Activated CD4-positive, alpha-beta T cell treated with anti-CD3 and anti-CD28 coated beads, Interleukin-2, amount 50 U/mL, for 4 hours (primary cell): ENCODE measurements around the gene FYCO1.
"Not testable (repeated sequence)": the region's sequence is repeated elsewhere in the genome, so short reads cannot be mapped to it uniquely, and the experiment has no call there.

Experiments
- DNase-seq, 2 experiments: peaks; one replicate each; pipeline ENCODE4 v3.0.0-alpha.2; 2020

FYCO1 gene

DNA sequence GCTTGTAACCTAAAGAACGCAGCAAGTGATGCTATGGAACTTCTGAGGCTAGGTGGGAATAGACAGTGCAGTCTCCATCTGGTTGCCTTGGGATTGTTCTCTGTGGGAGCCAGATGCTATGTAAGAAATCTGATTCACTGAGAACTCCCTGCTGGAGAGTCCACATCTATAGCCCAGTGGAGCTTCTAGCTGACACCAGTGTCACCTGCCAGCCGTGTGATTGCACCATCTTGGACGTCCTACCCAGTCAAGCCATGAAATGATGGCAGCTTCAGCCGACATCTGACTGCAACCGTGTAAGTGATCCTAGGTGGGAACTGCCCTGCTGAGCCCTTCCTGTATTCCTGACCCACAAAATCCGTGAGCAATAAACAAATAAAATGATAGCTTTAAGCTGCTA, 12.4 kb upstream of the FYCO1 start:
- no peak for DNase-seq

DNA sequence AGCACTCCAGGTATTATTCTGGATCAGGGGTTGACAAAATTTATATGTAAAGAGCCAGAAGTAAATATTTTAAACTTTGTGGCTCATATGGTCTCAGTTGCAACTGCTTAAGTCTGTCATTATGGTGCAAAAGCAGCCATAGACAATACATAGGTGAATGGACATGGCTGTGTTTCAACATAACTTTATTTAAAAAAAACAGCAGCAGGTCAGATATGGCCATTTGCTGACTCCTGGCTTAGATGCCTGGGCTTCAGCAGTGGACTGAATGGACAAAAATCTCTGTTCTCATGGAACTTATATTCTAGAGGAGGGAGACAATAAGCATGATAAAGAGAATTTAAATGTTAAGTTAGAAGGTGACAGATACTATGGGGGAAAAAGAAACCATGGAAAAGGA, 11.7 kb upstream of the FYCO1 start:
- no peak for DNase-seq

GRCh38 chr3:46006238-46007032, 10.8 kb upstream of the FYCO1 start:
- DNase-seq = no peak

DNA sequence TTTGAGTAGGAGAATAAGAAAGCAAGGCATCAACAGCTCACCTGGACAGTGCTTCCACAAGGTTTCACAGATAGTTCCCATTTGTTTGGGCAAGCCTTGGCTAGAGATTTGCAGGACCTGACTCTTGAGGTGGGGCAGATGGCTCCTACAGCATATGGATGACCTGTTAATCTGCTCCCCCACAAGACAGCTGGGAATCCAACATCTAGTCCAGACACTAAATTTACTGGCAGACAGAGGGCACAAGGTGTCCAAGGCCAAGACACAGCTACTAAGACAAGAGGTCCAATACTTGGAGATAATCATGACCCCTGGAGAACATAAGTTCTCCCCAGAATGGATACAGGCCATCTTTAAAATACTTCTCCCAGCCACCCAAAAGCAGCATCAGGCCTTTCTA, 8.1 kb upstream of the FYCO1 start:
- not testable (repeated sequence) for DNase-seq

GRCh38 chr3:46001178-46001577, 5.6 kb upstream of the FYCO1 start:
- no peak for DNase-seq

DNA sequence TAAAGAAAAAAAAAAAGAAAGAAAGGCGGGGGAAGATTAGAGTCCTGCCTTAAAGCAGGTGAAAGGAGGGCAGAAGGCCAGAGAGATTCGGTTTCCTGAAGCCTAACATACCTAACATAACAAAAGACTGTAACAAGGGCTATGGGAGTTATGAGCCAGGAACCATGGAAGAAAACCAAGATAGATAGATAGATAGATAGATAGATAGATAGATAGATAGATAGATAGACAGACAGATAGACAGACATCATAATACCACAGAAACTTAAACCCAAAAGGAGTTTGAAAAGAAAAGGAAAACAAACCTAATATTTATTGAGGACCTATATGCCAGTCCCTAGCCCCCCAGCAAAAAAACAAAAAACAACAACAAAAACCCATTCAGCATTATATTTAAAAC, 2.3 kb upstream of the FYCO1 start:
- DNase-seq = no peak

GRCh38 chr3:45997499-45997898, 1.9 kb upstream of the FYCO1 start:
- DNase-seq = not testable (repeated sequence)

- peak; percentile 28 to 34 for DNase-seq
These were observed 997 bp downstream of the FYCO1 start for GRCh38 chr3:45994419-45995235.

DNA sequence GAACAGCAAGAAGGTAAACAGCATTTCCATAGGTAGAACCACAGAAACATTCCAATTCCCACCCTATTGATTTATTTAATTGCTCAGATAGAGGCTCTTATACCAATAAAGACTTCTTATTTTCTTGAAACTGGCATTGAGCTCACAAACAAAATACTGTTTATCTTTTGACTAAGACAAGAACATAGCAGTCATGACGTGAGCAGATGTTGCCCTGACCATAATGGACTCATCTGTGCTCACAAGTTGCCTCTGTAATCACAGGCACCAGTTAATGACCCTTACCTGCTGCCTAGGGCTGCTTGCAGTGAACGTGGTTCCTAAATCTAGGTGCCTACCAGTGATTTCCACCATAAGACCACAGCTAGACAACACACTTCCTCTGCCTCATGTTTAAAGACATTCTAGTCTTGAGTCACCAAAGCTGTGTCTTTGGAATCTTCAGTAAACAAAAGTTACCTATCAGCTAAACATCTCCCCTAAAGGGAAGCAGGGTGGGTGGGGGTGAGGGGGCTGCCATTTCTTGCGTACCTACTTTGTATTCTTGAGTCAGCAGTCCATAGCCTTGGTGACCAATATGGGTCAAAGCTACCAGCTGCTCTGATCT, 2.1 kb downstream of the FYCO1 start:
- peak; percentile 43 to 51 for DNase-seq

GRCh38 chr3:45992821-45993221, 2.8 kb downstream of the FYCO1 start:
- no peak for DNase-seq

GRCh38 chr3:45992133-45992729, 3.4 kb downstream of the FYCO1 start:
- DNase-seq = no peak

DNA sequence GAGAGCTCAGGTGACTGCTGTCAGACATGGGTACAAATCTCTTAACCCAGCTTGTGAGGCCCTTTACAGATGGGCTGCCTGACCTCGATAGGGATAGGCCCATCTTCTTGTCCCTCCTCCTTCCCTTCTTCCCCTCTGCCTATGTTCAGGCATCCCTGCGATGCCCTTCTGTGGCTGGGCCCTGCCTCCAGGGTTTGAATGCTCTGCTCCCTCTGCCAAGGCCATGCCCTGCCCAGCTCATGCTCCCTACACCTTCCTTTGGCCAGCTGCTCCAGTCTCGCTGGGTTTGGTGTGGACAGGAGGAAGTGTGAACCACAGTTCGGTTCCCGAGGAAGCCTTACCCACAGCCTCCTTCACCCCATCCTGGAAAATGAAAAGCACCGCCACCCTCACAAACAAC, 4.3 kb downstream of the FYCO1 start:
- no peak for DNase-seq

GRCh38 chr3:45990181-45990580, 5.4 kb downstream of the FYCO1 start:
- DNase-seq = no peak

DNA sequence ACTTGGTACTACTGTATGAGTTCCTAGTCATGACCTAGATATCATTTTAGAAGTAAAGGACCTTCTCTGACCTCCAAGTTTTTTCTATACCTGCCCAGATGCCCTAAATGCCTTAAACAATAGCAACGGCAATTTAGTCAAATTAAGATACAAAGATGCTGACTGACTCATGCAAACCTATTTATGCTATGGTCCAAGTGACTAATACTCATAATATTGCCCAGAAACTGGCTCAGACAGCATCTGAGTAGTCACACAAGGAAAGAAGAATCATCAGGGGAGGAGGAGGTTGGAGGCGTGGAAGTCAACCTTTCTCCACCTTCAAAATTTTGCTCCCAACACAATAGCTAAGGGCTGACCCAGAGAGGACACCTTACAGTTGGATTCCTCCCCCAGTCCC, 6.8 kb downstream of the FYCO1 start:
- no peak for DNase-seq

DNA sequence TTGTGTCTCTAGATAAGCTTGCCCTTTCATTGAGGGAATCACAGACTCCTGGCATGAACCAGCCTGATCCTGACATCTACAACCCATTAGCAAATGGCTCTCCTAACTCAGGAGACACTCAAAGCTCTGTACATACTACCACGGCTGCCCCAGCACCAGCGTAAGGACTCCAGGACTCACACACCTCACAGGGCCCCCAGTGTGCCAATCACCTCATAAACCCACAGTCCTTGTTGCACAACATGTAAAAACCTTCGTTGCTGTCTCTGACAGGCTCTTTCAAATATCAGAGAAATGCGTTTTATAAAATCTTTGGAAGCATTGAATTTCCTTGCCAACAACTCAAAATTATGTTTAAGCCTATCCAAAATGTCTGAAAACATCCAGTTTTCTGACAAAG, 7.3 kb downstream of the FYCO1 start:
- DNase-seq = no peak

DNA sequence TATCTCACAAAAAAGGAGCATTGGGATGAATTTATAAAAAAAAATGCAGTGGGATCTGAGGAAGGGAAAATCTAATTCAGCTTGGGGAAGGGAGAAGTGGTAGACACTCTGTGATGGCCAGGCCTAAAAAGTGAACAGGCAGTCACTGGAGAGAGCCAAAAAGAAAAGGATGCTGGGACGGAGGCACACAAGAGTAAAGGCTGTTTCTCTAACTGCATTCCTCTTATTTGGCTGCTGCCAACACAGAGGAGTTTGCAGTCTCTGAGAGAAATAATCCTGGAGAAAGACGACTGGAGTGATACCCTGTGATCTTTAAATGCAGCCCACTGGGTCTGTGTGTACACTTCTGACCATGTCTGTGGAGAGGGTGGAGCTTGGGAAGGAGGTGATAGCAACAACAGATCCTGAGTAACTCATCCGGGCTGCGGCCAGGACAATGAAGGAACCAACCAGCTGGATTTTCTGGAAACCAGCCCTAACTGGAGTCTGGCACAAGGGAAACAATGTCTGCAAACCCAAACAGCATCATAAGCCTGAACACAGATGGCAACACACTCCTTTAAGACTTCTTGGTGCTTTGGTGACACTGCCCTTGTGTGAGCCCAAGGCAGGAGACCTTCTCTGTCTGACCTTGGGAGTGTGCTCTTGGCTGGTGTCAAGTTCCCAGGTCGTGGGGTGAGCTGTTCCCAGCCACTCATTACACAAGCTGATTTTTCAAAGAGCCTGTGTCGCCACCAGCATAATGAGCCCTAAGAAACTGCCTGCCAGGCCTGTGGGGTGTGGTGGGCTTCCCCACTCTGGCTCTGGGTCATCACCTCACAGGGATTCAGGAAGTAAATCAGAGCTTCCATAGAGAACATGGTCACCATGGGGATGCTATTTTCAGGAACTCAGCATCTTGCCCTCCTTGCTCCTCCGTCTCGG, 8.0 kb downstream of the FYCO1 start:
- no peak for DNase-seq

- no peak for DNase-seq
These were observed 9.2 kb downstream of the FYCO1 start for GRCh38 chr3:45986303-45986982.

DNA sequence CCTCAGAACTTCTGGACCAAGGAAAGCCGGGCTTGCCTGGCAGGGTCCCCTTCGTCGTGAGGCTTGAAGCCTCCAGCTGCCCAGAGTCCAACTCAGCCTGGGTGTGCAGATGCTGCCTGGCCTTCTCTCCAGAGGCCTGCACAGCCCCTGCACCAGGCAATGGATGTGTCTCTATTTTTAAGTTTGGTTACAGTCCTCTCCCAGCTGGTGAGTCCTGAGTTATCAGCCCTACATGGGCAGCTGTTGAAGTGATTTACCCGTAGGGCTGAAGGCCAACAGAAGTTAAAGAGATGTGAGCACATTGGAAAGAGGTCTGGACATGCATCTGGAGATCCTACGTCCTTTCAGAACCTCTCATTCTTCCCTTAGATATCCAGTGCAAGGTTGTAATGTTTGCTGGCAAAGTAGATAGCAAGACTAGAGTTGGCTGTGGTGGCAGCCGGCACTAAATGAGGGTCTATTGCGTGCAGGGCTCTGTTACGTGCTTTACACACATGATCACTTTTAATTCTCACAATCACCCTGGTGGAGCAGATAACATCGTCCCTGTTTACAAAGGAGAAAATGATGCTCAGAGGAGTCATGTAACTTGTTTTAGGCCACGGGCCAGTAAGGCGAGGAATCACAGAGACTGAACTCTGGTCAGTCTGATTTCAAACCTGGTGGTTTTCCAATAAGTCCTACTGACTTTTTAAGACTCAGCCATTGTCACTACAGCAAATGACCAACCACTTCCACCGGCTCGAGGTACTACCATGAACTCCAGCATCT, 9.9 kb downstream of the FYCO1 start:
- no peak for DNase-seq

- no peak for DNase-seq
These were observed 11.0 kb downstream of the FYCO1 start for GRCh38 chr3:45984331-45985312.

DNA sequence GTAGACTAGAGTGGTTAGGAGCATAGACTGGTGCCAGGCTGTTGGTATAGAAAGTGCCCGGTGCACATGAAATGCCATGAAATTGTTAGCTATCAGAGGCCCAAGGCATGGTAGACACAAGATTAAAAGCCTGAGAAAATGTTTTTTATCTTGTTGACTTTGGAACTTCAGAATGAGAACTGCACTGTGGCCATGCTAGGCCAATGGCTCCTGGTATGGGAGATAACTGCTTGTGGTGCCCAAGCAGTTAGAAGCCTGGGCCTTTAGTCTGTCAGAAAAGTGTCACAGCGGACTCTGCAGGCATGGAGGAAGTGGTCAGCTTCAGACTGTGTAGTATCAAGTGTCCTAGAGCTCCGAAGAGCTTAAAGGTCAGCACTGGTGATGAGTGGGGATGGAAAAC, 11.9 kb downstream of the FYCO1 start:
- DNase-seq = no peak
